Measurements from ENCODE around the gene HSPA4L. TPM values are rescaled to one million over a fixed set of nuclear protein-coding genes. Genes with fewer than 3 reads are reported as not detected.

The HSPA4L gene
- total RNA-seq, 2 experiments from 2014 or later, result 2.6 to 2.8 TPM

DNA sequence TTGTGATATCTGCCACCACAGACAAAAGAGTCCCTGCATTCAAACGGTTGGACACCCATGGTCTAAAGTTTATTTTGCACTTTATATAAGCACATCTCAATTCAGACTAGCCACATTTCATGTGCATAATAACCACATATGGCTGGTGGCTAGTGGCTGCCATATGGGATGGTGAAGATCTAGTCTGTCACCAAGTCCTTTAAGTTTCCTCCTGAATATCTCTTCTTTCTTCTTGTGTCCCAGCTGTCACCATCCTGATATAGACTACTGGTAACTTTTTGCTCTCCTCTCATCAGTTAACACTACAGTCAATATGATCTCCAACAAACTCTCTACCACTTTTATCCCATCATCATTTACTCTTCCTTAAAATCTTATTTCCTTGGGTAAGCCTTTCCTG is 9.3 kb downstream of the HSPA4L start:
- intact Hi-C loops (cut with micrococcal nuclease), result no loop called here
- Mint-ChIP-seq H3K27me3 (ENCODE audit: low read depth) (peaks cover 52% of the 10 kb centered on the region), H3K36me3 (ENCODE audit: low read depth) (no peaks in the 10 kb centered on the region), H3K4me1 (ENCODE audit: low read depth) (no peaks in the 10 kb centered on the region), H3K4me3 (no peak overlapping the region), H3K9me3 (no peaks in the 10 kb centered on the region), H3K27ac (no peak overlapping the region)
- no peak for DNase-seq
- CTCF ChIA-PET, result no interaction called here

DNA sequence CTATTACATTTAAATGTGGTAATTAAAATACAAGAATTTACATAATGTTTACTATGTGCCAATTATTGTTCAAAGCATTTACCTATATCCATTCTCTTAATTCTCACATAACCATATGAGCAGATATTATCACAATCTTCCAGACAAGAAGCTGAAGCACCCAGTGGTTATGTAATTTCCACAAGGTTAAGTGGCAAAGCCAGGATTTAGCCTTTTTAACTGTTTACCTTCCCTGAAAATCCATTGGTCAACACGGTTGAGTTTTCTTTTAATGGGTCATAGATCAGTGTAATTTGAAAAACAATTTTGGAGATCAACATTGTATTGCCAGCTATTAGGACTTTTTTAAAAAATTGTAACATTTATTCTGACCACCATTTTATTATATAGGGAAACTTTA is 11.4 kb downstream of the HSPA4L start:
- DNase-seq, result no peak
- intact Hi-C loops (cut with micrococcal nuclease), result no loop called here
- H3K9me3 Mint-ChIP-seq, result no peaks in the 10 kb centered on the region
- H3K27ac Mint-ChIP-seq, result no peak overlapping the region
- no peaks in the 10 kb centered on the region for H3K36me3 Mint-ChIP-seq (ENCODE audit: low read depth)
- no peaks in the 10 kb centered on the region for H3K4me1 Mint-ChIP-seq (ENCODE audit: low read depth)
- CTCF ChIA-PET, result no interaction called here
- H3K4me3 Mint-ChIP-seq, result no peak overlapping the region
- H3K27me3 Mint-ChIP-seq (ENCODE audit: low read depth), result peaks cover 51% of the 10 kb centered on the region

DNA sequence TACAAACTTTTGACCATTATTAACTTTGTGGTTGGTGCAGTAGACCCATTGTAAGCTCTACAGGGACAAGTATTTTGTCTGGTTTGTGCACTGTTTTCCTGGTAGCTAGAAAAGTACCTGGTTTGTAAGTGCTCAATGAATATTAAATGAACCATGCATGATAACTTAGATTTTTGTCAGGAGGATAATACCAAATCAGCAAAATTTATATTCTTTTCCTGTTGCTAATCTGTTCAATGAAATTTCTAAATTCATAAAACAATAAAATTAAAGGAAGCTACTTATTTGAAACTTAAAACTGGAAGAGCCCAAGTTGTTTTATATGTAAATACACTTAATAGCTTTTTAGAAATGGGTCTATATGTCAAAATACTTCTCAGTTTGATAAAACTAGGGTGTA is 17.6 kb downstream of the HSPA4L start:
- Mint-ChIP-seq H3K4me3 (no peak overlapping the region), H3K27ac (no peak overlapping the region), H3K36me3 (ENCODE audit: low read depth) (no peaks in the 10 kb centered on the region), H3K9me3 (no peaks in the 10 kb centered on the region), H3K27me3 (ENCODE audit: low read depth) (peaks cover 23% of the 10 kb centered on the region), H3K4me1 (ENCODE audit: low read depth) (no peaks in the 10 kb centered on the region)
- CTCF ChIA-PET, result no interaction called here
- intact Hi-C loops (cut with micrococcal nuclease), result no loop called here
- no peak for DNase-seq

DNA sequence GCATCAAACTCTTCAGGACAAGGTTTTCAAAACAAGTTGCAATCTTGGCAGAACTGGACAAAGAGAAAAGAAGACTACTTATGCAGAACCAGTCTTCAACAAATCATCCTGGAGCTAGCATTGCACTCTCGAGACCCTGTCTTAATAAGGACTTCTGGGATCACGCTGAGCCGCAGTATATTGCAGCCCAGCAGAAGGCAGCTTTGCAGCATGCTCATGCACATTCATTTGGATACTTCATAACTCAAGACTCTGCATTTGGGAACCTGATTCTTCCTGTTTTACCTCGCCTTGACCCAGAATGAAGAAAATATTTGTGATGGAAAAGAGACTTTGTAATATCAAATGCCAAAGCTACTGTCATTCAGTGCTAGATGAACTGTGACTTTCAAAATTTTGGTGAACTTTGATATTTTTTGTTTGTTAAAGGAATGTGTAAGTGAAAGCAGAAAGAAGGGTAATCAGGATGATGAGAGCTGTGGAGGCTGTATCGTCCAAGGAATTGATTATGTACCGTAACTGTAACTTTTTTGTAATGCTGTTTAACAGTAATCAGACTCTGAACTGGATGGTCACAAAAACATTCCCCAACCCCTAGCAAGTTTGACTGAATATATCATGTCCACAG is 27.2 kb downstream of the HSPA4L start:
- DNase-seq, result no peak
- H3K4me3 Mint-ChIP-seq, result no peak overlapping the region
- no peak overlapping the region for H3K27ac Mint-ChIP-seq
- no peaks in the 10 kb centered on the region for H3K4me1 Mint-ChIP-seq (ENCODE audit: low read depth)
- intact Hi-C loops (cut with micrococcal nuclease), result no loop called here
- no peaks in the 10 kb centered on the region for H3K36me3 Mint-ChIP-seq (ENCODE audit: low read depth)
- CTCF ChIA-PET, result no interaction called here
- H3K9me3 Mint-ChIP-seq, result no peaks in the 10 kb centered on the region
- H3K27me3 Mint-ChIP-seq (ENCODE audit: low read depth), result peaks cover 8% of the 10 kb centered on the region

DNA sequence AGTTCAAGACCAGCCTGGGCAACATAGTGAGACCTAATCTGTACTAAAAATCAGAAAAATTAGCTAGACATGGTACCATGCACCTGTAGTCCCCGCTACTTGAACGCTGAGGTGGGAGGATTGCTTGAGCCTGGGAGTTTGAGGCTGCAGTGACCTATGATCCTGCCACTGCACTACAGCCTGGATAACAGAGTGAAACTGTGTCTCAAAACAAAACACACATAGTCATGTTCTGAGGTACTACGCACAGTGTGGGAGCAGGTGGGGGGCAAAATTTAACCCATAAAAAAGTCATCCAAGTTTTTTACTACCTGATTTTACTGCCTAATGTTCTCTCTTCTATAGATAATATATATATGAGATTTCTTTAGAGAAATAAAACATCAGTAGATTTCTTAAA is 28.4 kb downstream of the HSPA4L start:
- H3K4me1 Mint-ChIP-seq (ENCODE audit: low read depth), result no peaks in the 10 kb centered on the region
- no peak overlapping the region for H3K4me3 Mint-ChIP-seq
- H3K27me3 Mint-ChIP-seq (ENCODE audit: low read depth), result peaks cover 6% of the 10 kb centered on the region
- DNase-seq, result no peak
- CTCF ChIA-PET, result no interaction called here
- intact Hi-C loops (cut with micrococcal nuclease), result no loop called here
- no peaks in the 10 kb centered on the region for H3K9me3 Mint-ChIP-seq
- H3K27ac Mint-ChIP-seq, result no peak overlapping the region
- no peaks in the 10 kb centered on the region for H3K36me3 Mint-ChIP-seq (ENCODE audit: low read depth)

DNA sequence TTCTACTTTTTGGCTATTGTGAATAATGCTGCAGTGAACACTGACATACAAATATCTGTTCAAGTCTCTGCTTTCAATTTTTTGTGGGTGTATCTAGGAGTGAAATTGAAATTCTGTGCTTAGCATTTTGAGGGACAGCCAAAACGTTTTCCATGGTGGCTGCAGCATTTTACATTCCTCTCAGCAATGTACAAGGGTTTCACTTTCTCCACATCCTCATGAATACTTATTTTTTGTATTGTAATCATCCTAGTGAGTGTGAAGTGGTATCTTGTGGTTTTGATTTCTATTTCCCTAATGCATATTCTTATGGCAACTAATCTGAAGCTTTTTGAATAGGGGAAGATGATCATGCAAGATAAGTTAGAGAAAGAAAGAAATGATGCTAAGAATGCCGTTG is 40.3 kb downstream of the HSPA4L start:
- Mint-ChIP-seq H3K4me3 (no peak overlapping the region), H3K27me3 (ENCODE audit: low read depth) (peaks cover 20% of the 10 kb centered on the region), H3K36me3 (ENCODE audit: low read depth) (no peaks in the 10 kb centered on the region), H3K4me1 (ENCODE audit: low read depth) (no peaks in the 10 kb centered on the region), H3K27ac (no peak overlapping the region), H3K9me3 (no peaks in the 10 kb centered on the region)
- intact Hi-C loops (cut with micrococcal nuclease), result no loop called here
- CTCF ChIA-PET, result interaction anchor here (0.6 kb wide), 1 partner anchor 236 kb away, joined by 4 read pairs; no protein-coding TSS in a partner anchor
- DNase-seq, result no peak

DNA sequence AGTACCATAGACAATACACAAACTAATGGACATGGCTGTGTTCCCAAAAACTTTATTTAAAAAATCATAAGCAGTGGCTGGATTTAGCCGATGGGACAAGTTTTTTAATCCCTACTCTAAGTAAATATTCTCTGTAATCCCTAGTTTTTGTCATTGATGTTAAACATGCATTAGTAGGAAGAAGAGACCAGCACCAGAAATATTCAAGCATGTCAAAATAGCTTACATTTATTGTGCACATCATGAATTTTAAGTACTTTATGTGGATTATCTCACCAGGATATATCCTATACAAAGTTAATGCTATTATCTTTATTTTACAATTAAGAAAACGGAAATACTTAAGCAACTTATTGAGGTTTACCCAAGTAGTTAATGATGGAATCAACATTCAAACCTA is 46.0 kb downstream of the HSPA4L start:
- no peaks in the 10 kb centered on the region for H3K36me3 Mint-ChIP-seq (ENCODE audit: low read depth)
- H3K4me1 Mint-ChIP-seq (ENCODE audit: low read depth), result no peaks in the 10 kb centered on the region
- no peak for DNase-seq
- H3K27me3 Mint-ChIP-seq (ENCODE audit: low read depth), result peaks cover 9% of the 10 kb centered on the region
- no peaks in the 10 kb centered on the region for H3K9me3 Mint-ChIP-seq
- H3K4me3 Mint-ChIP-seq, result no peak overlapping the region
- H3K27ac Mint-ChIP-seq, result no peak overlapping the region
- CTCF ChIA-PET, result no interaction called here
- intact Hi-C loops (cut with micrococcal nuclease), result no loop called here

DNA sequence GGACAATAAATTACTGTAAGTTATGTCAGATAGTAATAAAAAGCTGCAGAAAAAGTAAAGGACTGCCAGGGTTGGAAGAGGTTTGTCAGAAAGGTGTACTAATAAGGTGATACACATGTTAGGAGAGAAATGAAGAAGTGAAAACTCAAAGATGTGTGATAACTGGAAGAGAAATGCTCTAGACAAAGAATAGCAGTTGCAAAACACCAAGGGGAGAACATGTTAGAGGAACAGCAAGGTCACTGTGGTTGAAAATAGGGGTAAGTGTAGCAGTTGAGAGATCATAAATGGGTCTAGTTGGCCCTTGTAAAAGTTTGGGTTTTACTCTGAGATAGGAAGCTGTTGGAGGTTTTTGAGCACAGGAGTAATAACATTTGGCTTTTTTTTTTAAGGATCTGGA is 46.9 kb downstream of the HSPA4L start:
- Mint-ChIP-seq H3K27me3 (ENCODE audit: low read depth) (peaks cover 9% of the 10 kb centered on the region), H3K27ac (no peak overlapping the region), H3K4me3 (no peak overlapping the region), H3K4me1 (ENCODE audit: low read depth) (no peaks in the 10 kb centered on the region), H3K9me3 (no peaks in the 10 kb centered on the region), H3K36me3 (ENCODE audit: low read depth) (no peaks in the 10 kb centered on the region)
- CTCF ChIA-PET, result no interaction called here
- no peak for DNase-seq
- intact Hi-C loops (cut with micrococcal nuclease), result no loop called here

DNA sequence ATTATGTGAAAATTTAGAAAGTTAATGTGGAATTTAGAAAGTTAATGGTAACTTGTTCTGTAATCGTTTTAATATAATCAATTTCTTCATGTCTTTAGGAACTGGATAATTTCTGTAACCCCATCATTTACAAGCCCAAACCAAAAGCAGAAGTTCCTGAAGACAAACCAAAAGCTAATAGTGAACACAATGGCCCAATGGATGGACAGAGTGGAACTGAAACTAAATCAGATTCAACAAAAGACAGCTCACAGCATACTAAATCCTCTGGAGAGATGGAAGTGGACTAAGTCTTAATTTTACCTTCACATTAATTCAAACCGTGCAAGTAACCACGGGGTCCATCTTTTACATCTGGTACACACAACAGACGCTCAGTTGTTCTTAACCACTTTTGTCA is 50.5 kb downstream of the HSPA4L start:
- Mint-ChIP-seq H3K4me3 (no peak overlapping the region), H3K27ac (no peak overlapping the region), H3K4me1 (ENCODE audit: low read depth) (no peaks in the 10 kb centered on the region), H3K27me3 (ENCODE audit: low read depth) (no peaks in the 10 kb centered on the region), H3K36me3 (ENCODE audit: low read depth) (no peaks in the 10 kb centered on the region), H3K9me3 (no peaks in the 10 kb centered on the region)
- CTCF ChIA-PET, result no interaction called here
- intact Hi-C loops (cut with micrococcal nuclease), result no loop called here
- DNase-seq, result no peak

DNA sequence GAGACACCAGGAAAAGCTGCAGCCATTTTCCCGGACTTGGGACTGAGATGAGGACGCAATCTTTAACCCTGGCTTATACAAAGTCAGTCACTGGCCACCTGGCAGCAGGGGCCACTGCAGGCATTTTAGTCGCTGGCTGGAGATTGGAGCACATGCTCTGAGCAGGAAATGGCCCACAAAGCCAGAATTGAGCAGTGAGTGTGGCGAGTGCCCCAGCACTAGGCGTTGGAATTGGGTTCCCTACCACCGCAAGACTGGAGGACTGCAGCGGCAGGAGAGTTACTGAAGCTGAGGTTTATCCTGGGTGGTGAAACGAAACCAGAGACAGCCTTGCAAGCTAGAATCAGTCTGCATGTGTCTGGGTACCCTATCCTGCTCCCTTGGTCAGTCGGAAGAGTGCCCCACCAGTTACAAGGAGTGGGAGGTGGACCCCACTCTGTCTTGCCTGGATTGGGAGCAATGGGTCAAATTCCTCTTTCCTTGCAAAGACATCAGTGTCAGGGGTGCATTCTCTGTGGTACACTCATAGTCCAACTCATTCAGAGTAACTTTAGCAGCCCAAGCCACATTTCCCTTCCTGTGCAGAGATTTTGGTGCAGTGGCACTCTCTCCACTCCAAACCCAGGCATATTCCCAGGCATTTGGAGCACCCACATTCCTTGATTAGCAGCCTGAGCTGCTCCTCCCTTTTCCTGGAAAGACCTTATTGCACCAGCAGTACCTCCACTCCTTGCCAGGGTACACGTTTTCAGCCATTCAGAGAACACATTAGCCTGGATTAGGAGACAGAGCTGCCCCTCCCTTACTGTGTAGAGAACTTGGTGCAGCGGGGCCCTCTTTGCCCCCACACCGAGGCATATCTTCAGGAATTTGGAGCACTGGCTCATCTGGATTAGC is 61.8 kb downstream of the HSPA4L start:
- DNase-seq, result no peak
- no peak overlapping the region for H3K27ac Mint-ChIP-seq
- no peaks in the 10 kb centered on the region for H3K27me3 Mint-ChIP-seq (ENCODE audit: low read depth)
- H3K36me3 Mint-ChIP-seq (ENCODE audit: low read depth), result peaks cover 44% of the 10 kb centered on the region
- H3K4me3 Mint-ChIP-seq, result no peak overlapping the region
- CTCF ChIA-PET, result no interaction called here
- peaks cover 18% of the 10 kb centered on the region for H3K9me3 Mint-ChIP-seq
- intact Hi-C loops (cut with micrococcal nuclease), result no loop called here
- H3K4me1 Mint-ChIP-seq (ENCODE audit: low read depth), result no peaks in the 10 kb centered on the region

DNA sequence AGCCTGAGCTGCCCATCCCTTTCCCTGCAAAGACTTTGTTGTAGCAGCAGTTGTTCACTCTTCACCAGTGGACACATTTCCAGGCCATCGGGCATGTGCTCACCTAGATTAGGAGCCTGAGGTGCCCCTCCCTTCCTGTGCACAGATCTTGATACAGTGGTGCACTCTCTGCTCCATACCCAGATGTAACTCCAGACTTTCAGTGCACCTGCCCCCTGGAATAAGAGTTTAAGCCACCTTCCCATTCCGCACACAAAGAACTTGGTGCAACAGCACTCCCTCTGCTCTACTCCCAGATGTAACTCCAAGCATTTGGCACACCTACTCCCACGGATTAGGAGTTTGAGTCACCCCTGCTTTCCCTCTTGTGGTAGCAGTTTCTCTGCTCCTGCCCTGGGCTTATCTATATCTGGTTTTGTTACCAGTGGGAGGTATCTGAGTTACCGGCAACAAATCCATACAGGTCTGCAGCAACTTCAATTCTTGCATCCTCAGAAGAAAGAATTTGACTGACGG is 62.5 kb downstream of the HSPA4L start:
- Mint-ChIP-seq H3K9me3 (peaks cover 22% of the 10 kb centered on the region), H3K36me3 (ENCODE audit: low read depth) (peaks cover 48% of the 10 kb centered on the region), H3K4me1 (ENCODE audit: low read depth) (no peaks in the 10 kb centered on the region), H3K27me3 (ENCODE audit: low read depth) (no peaks in the 10 kb centered on the region), H3K27ac (no peak overlapping the region), H3K4me3 (no peak overlapping the region)
- CTCF ChIA-PET, result no interaction called here
- DNase-seq, result no peak
- intact Hi-C loops (cut with micrococcal nuclease), result no loop called here

DNA sequence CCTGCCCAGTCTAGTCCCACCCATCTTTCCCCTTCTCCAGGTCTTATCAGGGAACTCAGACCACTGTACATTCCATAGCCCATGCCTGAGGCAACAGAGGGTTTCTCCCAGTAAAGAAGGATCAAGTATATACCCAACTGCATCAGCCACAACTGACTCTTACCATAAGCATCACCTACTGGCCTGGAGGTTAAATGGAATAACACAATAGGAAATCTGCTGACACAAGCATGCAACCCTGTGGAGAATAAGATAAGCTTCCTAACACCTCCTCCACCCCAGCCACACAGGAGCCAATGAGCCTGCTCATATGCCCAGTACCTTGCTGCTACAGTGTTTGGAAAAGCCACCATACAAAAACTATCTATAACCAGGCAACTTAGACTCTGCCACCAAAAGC is 63.9 kb downstream of the HSPA4L start:
- intact Hi-C loops (cut with micrococcal nuclease), result no loop called here
- Mint-ChIP-seq H3K27ac (no peak overlapping the region), H3K27me3 (ENCODE audit: low read depth) (no peaks in the 10 kb centered on the region), H3K4me3 (no peak overlapping the region), H3K9me3 (peaks cover 34% of the 10 kb centered on the region), H3K4me1 (ENCODE audit: low read depth) (no peaks in the 10 kb centered on the region), H3K36me3 (ENCODE audit: low read depth) (peaks cover 56% of the 10 kb centered on the region)
- DNase-seq, result no peak
- CTCF ChIA-PET, result no interaction called here

DNA sequence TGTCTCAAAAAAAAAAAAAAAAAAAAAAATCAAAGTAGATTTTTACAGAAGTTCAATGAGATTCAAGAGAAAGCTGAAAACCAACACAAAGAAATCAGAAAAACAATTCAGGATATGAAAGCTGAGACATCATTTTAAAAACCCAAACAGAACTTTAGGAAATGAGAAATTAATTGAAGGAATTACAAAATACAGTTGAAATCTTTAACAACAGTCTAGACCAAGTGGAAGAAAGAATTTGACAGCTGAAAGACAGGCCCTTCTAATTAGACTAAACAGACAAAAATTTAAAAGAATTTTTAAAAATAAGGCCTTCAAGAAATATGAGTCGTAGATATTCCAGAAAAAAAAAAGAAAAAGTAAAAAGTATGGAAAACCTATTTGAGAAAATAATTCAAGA is 64.6 kb downstream of the HSPA4L start:
- intact Hi-C loops (cut with micrococcal nuclease), result no loop called here
- CTCF ChIA-PET, result no interaction called here
- H3K4me1 Mint-ChIP-seq (ENCODE audit: low read depth), result no peaks in the 10 kb centered on the region
- H3K27me3 Mint-ChIP-seq (ENCODE audit: low read depth), result no peaks in the 10 kb centered on the region
- H3K36me3 Mint-ChIP-seq (ENCODE audit: low read depth), result peaks cover 63% of the 10 kb centered on the region
- H3K9me3 Mint-ChIP-seq, result peaks cover 40% of the 10 kb centered on the region
- DNase-seq, result no peak
- H3K4me3 Mint-ChIP-seq, result no peak overlapping the region
- no peak overlapping the region for H3K27ac Mint-ChIP-seq

Data from activated naive CD4-positive, alpha-beta T cell treated with anti-CD3 and anti-CD28 coated beads for 36 hours (primary cell).